HG02884 (cell line): Measurements from ENCODE around the gene ADISSP.

ENCODE experiments used
- ATAC-seq: cut with Tn5 transposase; IDR thresholded peaks from one replicate; pipeline ENCODE4 v1.9.1; 2021; ENCODE audit warnings: mild to moderate bottlenecking, moderate library complexity; ENCODE audit not compliant: unreplicated experiment

Gene ADISSP

GRCh38 chr20:3755814-3756480 lies 11.6 kb downstream of the ADISSP start:
- no peak for ATAC-seq

- ATAC-seq = no peak
Observed at GRCh38 chr20:3755269-3755668, 12.3 kb downstream of the ADISSP start.

GRCh38 chr20:3754276-3754630 lies 13.3 kb downstream of the ADISSP start:
- ATAC-seq = no peak

GRCh38 chr20:3753501-3754275 lies 13.9 kb downstream of the ADISSP start:
- no peak for ATAC-seq

DNA sequence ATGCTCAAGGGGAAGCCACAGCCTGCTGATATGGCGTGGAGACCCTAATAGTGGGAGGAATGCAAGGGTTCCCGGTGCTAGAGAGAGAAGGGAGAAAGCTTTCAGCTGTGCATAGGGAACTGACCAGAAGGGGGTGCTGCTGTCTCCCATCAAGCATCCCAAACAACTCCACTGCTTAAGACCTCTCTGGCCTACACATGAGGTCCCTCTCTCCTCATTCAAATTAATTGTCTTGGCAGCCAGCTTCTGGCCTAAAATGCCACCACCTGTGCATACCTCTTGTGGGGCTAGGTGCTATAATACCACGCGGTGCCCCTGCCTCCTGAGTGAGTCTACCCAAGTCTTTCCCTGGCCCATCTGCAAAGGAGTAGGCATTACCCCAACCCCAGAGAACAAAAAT lies 14.5 kb downstream of the ADISSP start:
- ATAC-seq = no peak

- no peak for ATAC-seq
Observed at GRCh38 chr20:3752386-3752759, 15.2 kb downstream of the ADISSP start.

GRCh38 chr20:3751675-3752385 lies 15.7 kb downstream of the ADISSP start:
- no peak for ATAC-seq

GRCh38 chr20:3751305-3751674 lies 16.3 kb downstream of the ADISSP start:
- no peak for ATAC-seq

DNA sequence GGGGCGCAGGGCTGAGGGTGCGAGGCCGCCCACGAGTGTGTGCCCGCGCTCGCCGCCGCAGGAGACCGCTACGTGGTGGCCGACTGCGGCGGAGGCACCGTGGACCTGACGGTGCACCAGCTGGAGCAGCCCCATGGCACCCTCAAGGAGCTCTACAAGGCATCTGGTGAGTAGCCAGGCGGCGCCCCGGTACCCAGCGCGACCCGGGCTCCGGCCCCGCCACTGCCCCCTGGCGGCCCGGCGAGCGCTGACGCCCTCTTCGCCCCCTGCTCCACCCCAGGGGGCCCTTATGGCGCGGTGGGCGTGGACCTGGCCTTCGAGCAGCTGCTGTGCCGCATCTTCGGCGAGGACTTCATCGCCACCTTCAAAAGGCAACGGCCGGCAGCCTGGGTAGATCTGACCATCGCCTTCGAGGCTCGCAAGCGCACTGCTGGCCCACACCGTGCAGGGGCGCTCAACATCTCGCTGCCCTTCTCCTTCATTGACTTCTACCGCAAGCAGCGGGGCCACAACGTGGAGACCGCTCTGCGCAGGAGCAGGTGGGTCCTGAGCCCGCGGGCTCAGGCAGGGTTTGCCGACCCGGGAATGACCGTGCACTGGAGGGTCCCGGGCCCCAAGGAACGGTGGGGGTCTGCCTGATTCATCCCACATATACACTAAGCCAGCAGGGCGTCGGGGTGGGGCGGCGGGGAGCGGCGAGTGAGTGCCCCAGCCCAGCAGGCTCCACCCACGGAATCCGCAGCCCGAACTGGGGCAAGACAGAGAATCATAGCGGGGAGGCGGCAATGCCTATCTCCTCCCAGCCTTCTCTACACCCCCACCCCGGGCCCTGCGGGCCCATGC lies 17.6 kb downstream of the ADISSP start:
- no peak for ATAC-seq

DNA sequence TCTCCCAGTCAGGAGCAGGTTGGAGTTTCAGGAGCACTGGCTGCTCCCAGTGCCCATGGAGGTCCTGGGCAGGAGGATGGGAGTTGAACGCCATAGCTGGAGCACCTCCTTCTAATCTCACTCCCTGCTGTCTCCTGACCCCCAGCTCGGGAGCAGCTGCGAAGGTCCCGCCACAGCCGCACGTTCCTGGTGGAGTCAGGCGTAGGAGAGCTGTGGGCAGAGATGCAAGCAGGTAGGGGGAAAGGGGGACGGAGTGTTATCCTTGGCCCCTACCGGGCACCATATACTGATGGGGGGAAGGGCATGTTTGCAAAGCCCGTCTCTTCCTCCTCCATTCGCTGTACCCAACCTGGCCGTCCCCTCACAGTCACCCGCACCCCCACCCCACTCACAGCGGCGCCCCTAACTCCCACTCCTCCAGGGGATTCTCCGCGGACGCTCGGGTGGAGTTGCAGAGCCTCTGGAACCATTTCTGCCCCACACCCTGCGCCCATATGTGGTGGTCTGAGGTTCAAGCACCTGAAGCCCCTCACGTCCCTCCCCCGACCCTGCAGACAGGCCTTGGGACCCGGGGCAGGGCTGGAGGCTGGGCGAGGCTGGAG lies 18.4 kb downstream of the ADISSP start:
- ATAC-seq = no peak

GRCh38 chr20:3748073-3748472 lies 19.5 kb downstream of the ADISSP start:
- no peak for ATAC-seq

GRCh38 chr20:3747471-3747870 lies 20.1 kb downstream of the ADISSP start:
- ATAC-seq = no peak

GRCh38 chr20:3745686-3746173 lies 21.8 kb downstream of the ADISSP start:
- ATAC-seq = no peak

DNA sequence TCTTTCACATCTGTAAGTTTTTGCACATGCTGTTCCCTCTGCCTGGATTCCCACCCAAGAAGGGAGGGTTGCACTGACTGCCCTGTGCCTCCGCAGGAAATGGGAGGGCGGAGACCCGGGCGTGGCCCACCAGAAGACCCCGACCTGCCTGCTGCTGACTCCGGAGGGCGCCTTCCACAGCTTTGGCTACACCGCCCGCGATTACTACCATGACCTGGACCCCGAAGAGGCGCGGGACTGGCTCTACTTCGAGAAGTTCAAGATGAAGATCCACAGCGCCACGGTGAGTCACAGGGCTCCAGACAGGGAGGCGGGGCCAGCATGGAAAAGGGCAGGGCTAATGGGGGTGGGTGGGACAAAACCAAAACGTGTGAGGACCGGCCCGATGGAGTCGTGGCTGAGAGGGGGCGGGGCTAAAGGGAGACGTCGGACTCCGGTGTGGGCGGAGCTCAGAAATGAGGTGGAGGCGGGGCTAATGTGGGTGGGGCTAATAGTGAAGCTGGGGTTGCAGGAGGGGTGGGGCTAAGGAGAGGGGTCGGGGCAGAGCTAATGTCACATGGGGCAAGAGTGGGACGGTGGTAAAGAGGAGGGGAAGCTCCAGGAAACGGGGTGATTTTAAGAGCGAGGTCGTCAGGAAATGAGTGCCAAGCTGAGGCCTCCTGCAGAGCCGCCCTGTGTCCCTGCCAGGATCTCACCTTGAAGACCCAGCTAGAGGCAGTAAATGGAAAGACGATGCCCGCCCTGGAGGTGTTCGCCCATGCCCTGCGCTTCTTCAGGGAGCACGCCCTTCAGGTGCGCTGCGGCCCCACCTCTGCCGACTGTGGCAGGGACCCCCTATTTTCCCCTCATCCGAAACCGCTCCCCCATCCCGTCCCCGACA lies 22.5 kb downstream of the ADISSP start:
- no peak for ATAC-seq

- ATAC-seq = no peak
Observed at GRCh38 chr20:3744037-3744436, 23.5 kb downstream of the ADISSP start.

DNA sequence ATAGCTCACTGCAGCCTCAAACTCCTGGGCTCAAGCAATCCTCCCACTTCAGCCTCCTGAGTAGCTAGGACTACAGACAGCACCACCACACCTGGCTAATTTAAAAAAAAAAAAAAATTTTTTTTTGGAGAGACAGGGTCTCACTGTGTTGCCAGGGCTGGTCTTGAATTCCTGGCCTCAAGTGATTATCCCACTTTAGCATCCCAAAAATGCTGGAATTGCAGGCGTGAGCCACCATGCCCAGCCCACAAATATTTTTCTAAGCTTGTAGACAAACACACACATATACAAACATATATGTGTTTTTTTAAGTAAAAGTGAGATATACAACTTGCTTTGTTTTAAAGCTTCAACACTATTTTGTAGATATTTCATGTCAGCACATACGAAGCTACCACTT lies 24.3 kb downstream of the ADISSP start:
- ATAC-seq = no peak

- ATAC-seq = no peak
Observed at GRCh38 chr20:3741836-3742458, 25.6 kb downstream of the ADISSP start.

DNA sequence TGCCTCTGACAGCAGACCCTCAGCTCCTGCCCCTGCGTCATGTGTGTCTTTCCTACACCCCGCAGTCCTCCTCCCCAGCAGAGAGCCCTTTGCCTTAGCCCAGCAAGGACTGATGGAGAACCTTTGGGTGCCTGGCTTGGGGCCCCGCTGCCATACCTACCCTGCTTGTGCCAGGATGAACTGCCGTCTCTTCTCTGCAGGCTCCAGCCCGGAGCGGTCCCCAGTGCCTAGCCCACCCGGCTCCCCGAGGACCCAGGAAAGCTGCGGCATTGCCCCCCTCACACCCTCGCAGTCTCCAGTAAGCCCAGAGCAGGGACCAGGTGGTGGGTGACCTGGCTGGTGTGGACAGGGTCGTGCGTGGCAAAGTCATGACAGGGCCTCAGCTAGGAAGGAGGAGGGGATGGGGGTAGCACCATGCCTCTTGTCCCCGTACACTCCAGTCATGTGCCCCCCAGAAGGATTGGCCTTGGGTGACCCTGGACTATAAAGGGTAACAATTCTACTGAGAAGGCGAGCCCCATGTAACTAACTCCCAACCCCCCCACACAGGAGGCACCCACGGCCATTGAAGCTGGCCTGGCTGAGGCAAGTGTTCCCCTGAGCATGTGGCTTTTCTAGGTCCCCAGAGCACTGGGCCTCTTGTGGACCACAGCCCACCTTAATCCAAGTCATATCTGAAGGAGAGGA lies 26.8 kb downstream of the ADISSP start:
- no peak for ATAC-seq
